C4-2B (cell line): ENCODE data around the gene CARM1.

Experiments
- H3K27ac ChIP-seq: fragments of 450-650 bp; 2 replicates; pipeline ENCODE4 v1.5.1; 2017
- CTCF ChIP-seq: fragments of 450-650 bp; conservative IDR thresholded peaks from 2 replicates; pipeline ENCODE4 v1.5.1; 2017; ENCODE audit warnings: mild to moderate bottlenecking
- ZFX ChIP-seq: fragments of 450-650 bp; IDR thresholded peaks from 2 replicates; pipeline ENCODE4 v1.6.1; 2017

The CARM1 gene

GRCh38 chr19:10960314-10961072, 89.1 kb downstream of the CARM1 start, which contains the start of gene SMARCA4:
SMARCA4 (plus strand) TSS chr19:10961030; CDS start chr19:10984152, 23,122 bp downstream.
- TF ChIP-seq CTCF (no peak), ZFX (peak; percentile 98; the same call in 1 of the 2 replicates)

DNA sequence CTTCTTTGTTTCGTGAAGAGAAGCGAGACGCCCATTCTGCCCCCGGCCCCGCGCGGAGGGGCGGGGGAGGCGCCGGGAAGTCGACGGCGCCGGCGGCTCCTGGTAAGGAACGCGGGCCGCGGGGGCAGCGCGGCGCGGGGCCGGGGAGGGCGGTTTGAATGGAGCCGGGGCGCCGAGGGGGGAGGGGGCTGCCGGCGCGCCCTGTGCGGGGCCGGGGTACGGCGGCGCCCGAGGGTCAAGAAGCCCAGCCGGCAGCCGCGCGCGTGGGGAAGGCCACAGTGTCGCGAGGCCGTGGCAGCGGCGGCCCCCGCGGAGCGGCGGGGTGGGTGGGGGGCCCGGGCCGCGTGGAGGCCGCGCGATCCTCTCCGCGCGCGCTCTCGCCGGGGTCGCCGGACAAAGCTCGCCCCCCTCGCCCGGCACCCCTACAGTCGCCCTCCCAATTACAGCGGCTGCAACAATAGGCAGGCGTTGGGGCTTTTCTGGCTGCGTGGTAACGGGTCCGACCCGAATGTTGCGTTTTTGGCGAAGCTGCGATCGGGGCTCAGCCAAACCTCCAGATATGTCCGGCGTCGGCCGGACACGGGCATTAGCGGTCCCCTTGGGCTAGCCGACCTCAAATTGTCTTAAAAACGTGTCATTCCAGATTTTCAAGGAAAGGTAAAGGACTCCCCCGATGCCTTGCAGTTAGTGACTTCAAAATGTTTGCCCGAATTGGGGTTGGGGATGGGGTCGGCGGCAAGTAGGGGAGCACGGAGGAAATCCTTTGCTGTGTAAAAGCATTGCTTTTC, 89.9 kb downstream of the CARM1 start:
- peak overlapping the region; percentile 87 for H3K27ac ChIP-seq
- TF ChIP-seq CTCF (no peak), ZFX (peak; percentile 79; the same call in 1 of the 2 replicates)

More at GRCh38 chr19:10960314-10961072, 89.1 kb downstream of the CARM1 start, which contains the start of gene SMARCA4:
- peak within 1 kb of the TSS; percentile 87 for H3K27ac ChIP-seq

GRCh38 chr19:10962863-10963262, 91.5 kb downstream of the CARM1 start:
- H3K27ac ChIP-seq: no peak overlapping the region

DNA sequence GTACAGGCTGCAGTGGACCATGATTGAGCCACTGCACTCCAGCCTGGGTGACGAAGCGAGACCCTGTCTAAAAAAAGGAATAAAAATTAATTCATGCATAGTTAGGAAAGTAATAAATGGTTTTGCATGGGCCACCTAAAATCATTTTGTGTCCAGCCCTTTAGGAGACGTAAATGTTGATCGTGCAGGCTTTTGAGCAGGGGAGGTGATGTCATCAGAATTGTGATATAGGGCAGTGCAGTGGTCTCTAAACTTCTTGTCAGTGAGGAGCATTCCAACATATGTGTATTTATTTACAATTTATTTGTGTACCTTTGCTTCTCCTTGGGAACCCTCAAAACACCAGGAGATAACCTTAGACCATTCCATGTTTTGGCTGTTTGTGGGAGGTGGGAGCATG, 92.5 kb downstream of the CARM1 start:
- H3K27ac ChIP-seq: no peak overlapping the region
- TF ChIP-seq ZFX (no peak), CTCF (no peak)

More at GRCh38 chr19:10962863-10963262, 91.5 kb downstream of the CARM1 start:
- no peak for TF ChIP-seq ZFX
- TF ChIP-seq CTCF: no peak

DNA sequence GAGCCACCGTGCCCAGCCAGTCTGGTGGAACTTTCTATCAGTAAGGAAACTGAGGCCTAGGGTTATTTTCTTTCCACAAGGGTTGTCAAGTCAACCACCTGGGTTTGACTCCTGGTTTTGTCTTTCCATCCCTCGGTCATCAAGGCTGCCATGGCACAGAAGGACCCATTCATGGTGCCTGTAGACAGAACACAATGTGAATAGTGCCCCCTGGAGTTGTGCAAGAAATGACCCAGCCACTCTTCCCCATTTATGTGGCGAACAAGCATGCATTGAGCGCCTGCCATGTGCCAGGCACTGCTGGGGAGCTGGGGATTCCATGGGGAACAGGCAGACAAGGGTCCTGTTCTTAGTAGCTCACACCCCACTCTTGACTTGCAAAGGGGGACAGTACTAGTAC, 93.5 kb downstream of the CARM1 start:
- no peak for TF ChIP-seq CTCF
- TF ChIP-seq ZFX: no peak
- no peak overlapping the region for H3K27ac ChIP-seq

- TF ChIP-seq ZFX: no peak
- no peak for TF ChIP-seq CTCF
Observed at GRCh38 chr19:10965398-10965797, 94.0 kb downstream of the CARM1 start.

GRCh38 chr19:10966809-10967208, 95.5 kb downstream of the CARM1 start:
- TF ChIP-seq CTCF (no peak), ZFX (no peak)
- H3K27ac ChIP-seq: no peak overlapping the region

More at GRCh38 chr19:10965398-10965797, 94.0 kb downstream of the CARM1 start:
- H3K27ac ChIP-seq: no peak overlapping the region
